ENCODE data around the gene GHITM. TPM values are rescaled to one million over a fixed set of nuclear protein-coding genes. Genes with fewer than 3 reads are reported as not detected.

GHITM gene
- total and polyA plus RNA-seq, 7 experiments from 2014 or later, result 61.5 to 312 (median 78.7) TPM

DNA sequence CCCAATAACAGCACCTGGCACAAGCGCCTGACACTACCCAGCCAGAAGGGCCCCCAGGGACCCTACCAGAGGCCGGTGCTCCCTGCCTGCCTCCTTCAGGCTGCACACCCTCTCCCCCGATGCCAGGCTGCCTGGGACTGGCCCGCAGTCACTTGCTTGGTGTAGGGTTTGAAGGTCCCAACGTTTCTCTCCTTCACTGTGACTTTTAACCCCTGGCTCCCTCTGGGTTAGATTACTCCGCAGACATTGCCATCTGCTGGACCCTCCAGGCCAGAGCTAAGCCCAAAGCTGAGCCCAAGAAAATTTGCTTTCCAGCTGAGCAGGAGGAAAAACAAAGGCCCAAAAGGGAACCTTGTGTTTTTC, 61.9 kb downstream of the GHITM start:
- ATAC-seq (no peak), DNase-seq (no peak)
- Mint-ChIP-seq H3K27ac (no peak overlapping the region), H3K4me1 (no peaks in the 10 kb centered on the region), H3K9me3 (no peaks in the 10 kb centered on the region), H3K4me3 (no peak overlapping the region), H3K27me3 (peaks cover 0 to 18% (median 11%) of the 10 kb centered on the region in 5 donors), H3K36me3 (no peaks in the 10 kb centered on the region)
- Histone ChIP-seq H3K27ac (ENCODE audit: low read depth, low read length) (no peak overlapping the region), H3K9me3 (ENCODE audit: control insufficient read depth in 2 of 3, low read length in 3 of 3) (no peaks in the 10 kb centered on the region), H3K27me3 (ENCODE audit: control insufficient read depth in 2 of 2, insufficient read depth in 2 of 2, low read length in 2 of 2) (no peaks in the 10 kb centered on the region), H3K36me3 (ENCODE audit: control insufficient read depth in 2 of 3, insufficient read depth in 3 of 3, low read length in 3 of 3) (no peaks in the 10 kb centered on the region), H3K4me3 (ENCODE audit: low read length) (no peak overlapping the region), H3K4me1 (ENCODE audit: control insufficient read depth in 2 of 2, insufficient read depth in 2 of 2, low read length in 2 of 2) (no peaks in the 10 kb centered on the region)
- intact Hi-C loops (cut with micrococcal nuclease), result no loop called here
- ChIA-PET CTCF (interaction anchor here (0.8 to 1.2 kb wide), 2 partner anchors 24 to 26 kb away, joined by 3 read pairs; no protein-coding TSS in a partner anchor), POLR2A (interaction anchor here (0.7 to 2.6 kb wide), 2 partner anchors 61 to 62 kb away, joined by 3 to 7 read pairs; partner anchors contain the start of gene GHITM)

DNA sequence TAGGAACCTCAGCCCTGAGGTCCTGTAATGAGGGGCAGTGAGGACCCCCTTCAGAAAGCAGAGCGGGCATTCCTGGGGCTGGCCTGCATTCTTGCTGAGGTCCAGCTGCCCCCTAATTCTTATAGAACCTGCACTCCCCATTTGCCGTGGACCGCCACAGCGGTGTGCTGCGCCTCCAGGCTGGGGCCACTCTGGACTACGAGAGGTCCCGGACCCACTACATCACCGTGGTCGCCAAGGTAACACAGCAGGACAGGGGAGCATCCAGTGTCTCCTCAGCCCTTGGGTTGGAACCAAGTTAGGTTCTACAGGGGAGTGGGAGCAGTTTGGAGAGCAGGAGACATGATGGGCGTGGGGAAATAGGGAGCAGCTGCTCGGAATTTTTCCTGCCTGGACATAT, 62.4 kb downstream of the GHITM start:
- intact Hi-C loops (cut with micrococcal nuclease), result no loop called here
- H3K27me3 ChIP-seq (ENCODE audit: control insufficient read depth in 2 of 2, insufficient read depth in 2 of 2, low read length in 2 of 2), result no peaks in the 10 kb centered on the region
- H3K36me3 ChIP-seq (ENCODE audit: control insufficient read depth in 2 of 3, insufficient read depth in 3 of 3, low read length in 3 of 3), result no peaks in the 10 kb centered on the region
- H3K4me3 ChIP-seq (ENCODE audit: low read length), result no peak overlapping the region
- H3K27ac Mint-ChIP-seq, result no peak overlapping the region
- no peak overlapping the region for H3K27ac ChIP-seq (ENCODE audit: low read depth, low read length)
- ATAC-seq, result no peak
- H3K4me1 Mint-ChIP-seq, result no peaks in the 10 kb centered on the region
- ChIA-PET CTCF (interaction anchor here (0.8 to 1.9 kb wide), 3 partner anchors 25 to 54 kb away, joined by 3 to 7 read pairs (median 3); no protein-coding TSS in a partner anchor), POLR2A (interaction anchor here (2.6 kb wide), 1 partner anchor 63 kb away, joined by 7 read pairs; the partner anchor contains the start of gene GHITM)
- H3K36me3 Mint-ChIP-seq, result no peaks in the 10 kb centered on the region
- no peaks in the 10 kb centered on the region for H3K9me3 ChIP-seq (ENCODE audit: control insufficient read depth in 2 of 3, low read length in 3 of 3)
- no peak for DNase-seq
- no peak overlapping the region for H3K4me3 Mint-ChIP-seq
- no peaks in the 10 kb centered on the region for H3K9me3 Mint-ChIP-seq
- H3K27me3 Mint-ChIP-seq, result peaks cover 0 to 14% (median 7%) of the 10 kb centered on the region in 5 donors
- H3K4me1 ChIP-seq (ENCODE audit: control insufficient read depth in 2 of 2, insufficient read depth in 2 of 2, low read length in 2 of 2), result no peaks in the 10 kb centered on the region

DNA sequence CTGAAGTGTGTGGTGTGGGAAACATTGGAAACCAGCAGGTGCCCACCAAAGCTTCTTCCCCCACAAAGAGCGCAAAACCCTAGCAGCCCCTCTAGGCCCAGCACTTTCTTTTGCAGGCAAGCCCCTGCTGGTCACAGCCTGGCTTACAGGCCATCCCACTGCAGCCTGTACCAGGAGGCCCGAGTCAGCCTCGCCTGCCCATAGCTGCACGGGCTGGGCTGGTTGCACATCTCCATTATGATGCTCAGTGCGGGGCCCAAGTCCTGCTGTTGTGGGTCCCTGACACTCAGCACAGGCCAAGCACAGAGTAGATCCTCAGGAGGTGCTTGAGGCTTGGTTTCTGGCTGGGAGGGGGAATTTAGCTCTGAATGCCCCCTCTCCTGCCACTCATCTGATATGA, 63.0 kb downstream of the GHITM start:
- intact Hi-C loops (cut with micrococcal nuclease), result no loop called here
- ATAC-seq, result no peak
- H3K4me1 Mint-ChIP-seq, result no peaks in the 10 kb centered on the region

More for the DNA sequence above, 63.0 kb downstream of the GHITM start:
- Histone ChIP-seq H3K4me3 (ENCODE audit: low read length) (no peak overlapping the region), H3K4me1 (ENCODE audit: control insufficient read depth in 2 of 2, insufficient read depth in 2 of 2, low read length in 2 of 2) (no peaks in the 10 kb centered on the region), H3K36me3 (ENCODE audit: control insufficient read depth in 2 of 3, insufficient read depth in 3 of 3, low read length in 3 of 3) (no peaks in the 10 kb centered on the region), H3K27ac (ENCODE audit: low read depth, low read length) (no peak overlapping the region), H3K9me3 (ENCODE audit: control insufficient read depth in 2 of 3, low read length in 3 of 3) (no peaks in the 10 kb centered on the region), H3K27me3 (ENCODE audit: control insufficient read depth in 2 of 2, insufficient read depth in 2 of 2, low read length in 2 of 2) (no peaks in the 10 kb centered on the region)
- Mint-ChIP-seq H3K27ac (peak overlapping the region in 1 of 9 donors; percentile 44), H3K4me3 (no peak overlapping the region), H3K36me3 (no peaks in the 10 kb centered on the region), H3K9me3 (peaks cover 0 to 2% (median 0%) of the 10 kb centered on the region in 11 donors), H3K27me3 (peaks cover 3 to 8% (median 6%) of the 10 kb centered on the region in 5 donors)
- no peak for DNase-seq
- ChIA-PET CTCF (interaction anchor here (1.9 kb wide), 1 partner anchor 55 kb away, joined by 7 read pairs; no protein-coding TSS in a partner anchor), POLR2A (interaction anchor here (2.6 kb wide), 1 partner anchor 64 kb away, joined by 7 read pairs; the partner anchor contains the start of gene GHITM)

Other genes with a start within 250 kb of the GHITM start
- not detected for gene GPR15LG, start 34.3 kb downstream of the GHITM start, total RNA-seq
- not detected for gene GPR15LG, start 34.3 kb downstream of the GHITM start, polyA plus RNA-seq
- 1 to 10 TPM in 1 of 5 experiments, under 1 TPM in 3, not detected in 1; 0.15 to 1.6 (median 0.43) TPM for gene CDHR1, start 55.0 kb downstream of the GHITM start, total RNA-seq
- gene CDHR1, start 55.0 kb downstream of the GHITM start, polyA plus RNA-seq, result under 1 TPM in 1 of 2 donors, not detected in 1; 0.16 TPM
- not detected for gene LRIT2, start 86.0 kb downstream of the GHITM start, total RNA-seq
- gene LRIT2, start 86.0 kb downstream of the GHITM start, polyA plus RNA-seq, result not detected
- not detected for gene LRIT1, start 102.0 kb downstream of the GHITM start, total RNA-seq
- not detected for gene LRIT1, start 102.0 kb downstream of the GHITM start, polyA plus RNA-seq
- not detected for gene RGR, start 105.5 kb downstream of the GHITM start, total RNA-seq
- not detected for gene RGR, start 105.5 kb downstream of the GHITM start, polyA plus RNA-seq
- gene CCSER2, start 189.1 kb downstream of the GHITM start, total RNA-seq, result 100 to 1,000 TPM in 3 of 5 experiments, 10 to 100 TPM in 2; 91.1 to 133 (median 114) TPM
- gene CCSER2, start 189.1 kb downstream of the GHITM start, polyA plus RNA-seq, result 10 to 100 TPM; 59.1 to 85.3 TPM

Measured in naive thymus-derived CD4-positive, alpha-beta T cell (primary cell).